ENCODE data around the gene USB1. TPM values are rescaled to one million over a fixed set of nuclear protein-coding genes. Genes with fewer than 3 reads are reported as not detected.

The USB1 gene
- total RNA-seq, 1 experiment from 2014 or later: 23.9 TPM

DNA sequence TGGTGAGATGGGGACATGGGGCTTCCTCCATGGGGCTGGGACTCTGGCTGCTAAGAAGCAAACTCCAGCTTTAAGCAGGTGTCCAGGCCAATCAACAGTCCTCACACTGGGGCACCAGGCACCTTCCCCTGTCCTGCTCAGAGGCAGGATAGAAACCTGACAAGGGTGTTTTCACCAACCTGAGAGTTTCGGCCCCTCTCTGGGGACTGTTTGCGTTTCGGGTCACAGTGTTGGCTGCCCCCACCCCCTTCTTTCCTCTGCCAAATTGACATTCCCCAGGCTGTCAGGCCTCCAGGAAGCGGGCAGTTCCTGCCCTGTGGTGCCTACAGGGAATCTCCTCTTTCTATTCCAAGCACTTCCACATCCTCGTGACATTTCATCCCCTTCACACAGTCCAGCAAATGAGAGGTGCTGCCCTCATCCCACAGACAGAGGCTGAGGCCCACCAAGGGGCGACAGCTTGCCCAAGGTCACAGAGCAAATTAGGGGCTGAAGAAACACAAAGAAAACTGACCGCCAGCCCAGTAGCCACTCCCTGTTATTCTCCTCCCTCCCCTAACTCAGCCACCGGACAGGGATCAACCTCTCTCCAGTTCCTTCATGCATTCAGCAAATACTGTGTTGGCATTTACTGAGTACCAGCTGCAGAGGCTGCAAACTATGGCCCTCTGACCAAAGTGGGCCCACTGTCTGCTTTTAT lies 62.3 kb downstream of the USB1 start:
- H3K27me3 ChIP-seq (ENCODE audit: control insufficient read depth, insufficient read depth, low read length): no peaks in the 10 kb centered on the region
- H3K36me3 ChIP-seq (replicated peaks; ENCODE audit: control insufficient read depth, insufficient read depth, low read length): no peaks in the 10 kb centered on the region
- no peak for DNase-seq
- H3K4me3 ChIP-seq (ENCODE audit: insufficient read depth, low read depth, low read length): no peak overlapping the region

DNA sequence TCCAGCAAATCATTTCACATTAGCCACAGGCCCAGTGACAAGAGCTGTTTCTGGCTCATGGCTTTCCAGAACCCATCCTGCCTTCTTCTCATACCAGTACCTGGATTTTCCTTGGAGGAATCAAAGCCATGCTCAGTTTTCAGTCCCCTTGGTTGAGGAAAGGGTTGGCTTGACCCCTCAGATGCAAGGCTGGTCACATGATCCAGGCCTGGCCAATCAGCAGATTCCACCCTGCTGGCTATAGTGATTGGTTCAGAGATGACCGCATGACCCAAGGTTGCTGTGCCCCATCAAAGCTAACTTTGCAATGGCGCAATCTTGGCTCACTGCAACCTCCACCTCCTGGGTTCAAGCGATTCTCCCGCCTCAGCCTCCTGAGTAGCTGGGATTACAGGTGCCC lies 69.4 kb downstream of the USB1 start:
- no peak for DNase-seq
- H3K4me3 ChIP-seq (ENCODE audit: insufficient read depth, low read depth, low read length): no peak overlapping the region
- H3K27me3 ChIP-seq (ENCODE audit: control insufficient read depth, insufficient read depth, low read length): no peaks in the 10 kb centered on the region
- H3K36me3 ChIP-seq (replicated peaks; ENCODE audit: control insufficient read depth, insufficient read depth, low read length): no peaks in the 10 kb centered on the region

Other genes with a start within 250 kb of the USB1 start
- gene KIFC3, start 198.9 kb upstream of the USB1 start, total RNA-seq (2014; rRNA removed; shearing (Covaris generic)): 15.9 and 20.4 TPM in 2 replicates
- not detected in 2 replicates for gene CNGB1, start 30.3 kb upstream of the USB1 start, total RNA-seq (2014; rRNA removed; shearing (Covaris generic))
- 3.1 and 3.4 TPM in 2 replicates for gene ZNF319, start 735 bp upstream of the USB1 start, total RNA-seq (2014; rRNA removed; shearing (Covaris generic))
- 58.2 and 60.7 TPM in 2 replicates for gene MMP15, start 24.3 kb downstream of the USB1 start, total RNA-seq (2014; rRNA removed; shearing (Covaris generic))
- gene CFAP20, start 128.0 kb downstream of the USB1 start, total RNA-seq (2014; rRNA removed; shearing (Covaris generic)): 56.9 and 67.0 TPM in 2 replicates
- 25.7 and 37.2 TPM in 2 replicates for gene CSNK2A2, start 196.7 kb downstream of the USB1 start, total RNA-seq (2014; rRNA removed; shearing (Covaris generic))

Data from H7 (cell line).